GM12873 (cell line): Measurements from ENCODE around the gene SOX11.

ENCODE experiments used
- TF ChIP-seq, protein P1 (sequence below): IDR thresholded peaks from 2 replicates; pipeline ENCODE4 v1.5.1; 2012; ENCODE audit warnings: low read depth, mild to moderate bottlenecking, moderate library complexity, low read length, control low read depth; ENCODE audit not compliant: insufficient read depth; ENCODE audit errors: missing control alignments

Gene SOX11

DNA sequence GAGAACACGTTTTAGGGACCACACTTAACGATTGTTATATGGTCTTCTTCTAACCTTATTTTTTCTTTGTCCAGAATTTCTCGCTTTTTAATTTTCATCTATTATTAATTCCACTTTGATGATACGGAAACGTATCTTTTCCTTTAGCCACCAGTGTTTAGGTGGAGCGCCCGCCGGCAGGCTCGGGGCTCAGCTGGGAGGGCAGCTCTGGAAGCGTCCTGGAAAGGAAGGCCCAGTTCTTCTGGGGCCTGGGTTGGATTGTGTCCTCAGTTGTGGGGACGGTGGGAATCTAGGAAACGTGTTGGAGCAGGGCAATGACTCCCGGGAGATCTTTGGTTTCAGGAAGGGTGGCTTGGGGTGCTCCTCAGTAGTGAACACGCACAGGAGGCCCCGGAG is 19.4 kb upstream of the SOX11 start:
- TF ChIP-seq, protein P1, sequence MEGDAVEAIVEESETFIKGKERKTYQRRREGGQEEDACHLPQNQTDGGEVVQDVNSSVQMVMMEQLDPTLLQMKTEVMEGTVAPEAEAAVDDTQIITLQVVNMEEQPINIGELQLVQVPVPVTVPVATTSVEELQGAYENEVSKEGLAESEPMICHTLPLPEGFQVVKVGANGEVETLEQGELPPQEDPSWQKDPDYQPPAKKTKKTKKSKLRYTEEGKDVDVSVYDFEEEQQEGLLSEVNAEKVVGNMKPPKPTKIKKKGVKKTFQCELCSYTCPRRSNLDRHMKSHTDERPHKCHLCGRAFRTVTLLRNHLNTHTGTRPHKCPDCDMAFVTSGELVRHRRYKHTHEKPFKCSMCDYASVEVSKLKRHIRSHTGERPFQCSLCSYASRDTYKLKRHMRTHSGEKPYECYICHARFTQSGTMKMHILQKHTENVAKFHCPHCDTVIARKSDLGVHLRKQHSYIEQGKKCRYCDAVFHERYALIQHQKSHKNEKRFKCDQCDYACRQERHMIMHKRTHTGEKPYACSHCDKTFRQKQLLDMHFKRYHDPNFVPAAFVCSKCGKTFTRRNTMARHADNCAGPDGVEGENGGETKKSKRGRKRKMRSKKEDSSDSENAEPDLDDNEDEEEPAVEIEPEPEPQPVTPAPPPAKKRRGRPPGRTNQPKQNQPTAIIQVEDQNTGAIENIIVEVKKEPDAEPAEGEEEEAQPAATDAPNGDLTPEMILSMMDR, result no peak

DNA sequence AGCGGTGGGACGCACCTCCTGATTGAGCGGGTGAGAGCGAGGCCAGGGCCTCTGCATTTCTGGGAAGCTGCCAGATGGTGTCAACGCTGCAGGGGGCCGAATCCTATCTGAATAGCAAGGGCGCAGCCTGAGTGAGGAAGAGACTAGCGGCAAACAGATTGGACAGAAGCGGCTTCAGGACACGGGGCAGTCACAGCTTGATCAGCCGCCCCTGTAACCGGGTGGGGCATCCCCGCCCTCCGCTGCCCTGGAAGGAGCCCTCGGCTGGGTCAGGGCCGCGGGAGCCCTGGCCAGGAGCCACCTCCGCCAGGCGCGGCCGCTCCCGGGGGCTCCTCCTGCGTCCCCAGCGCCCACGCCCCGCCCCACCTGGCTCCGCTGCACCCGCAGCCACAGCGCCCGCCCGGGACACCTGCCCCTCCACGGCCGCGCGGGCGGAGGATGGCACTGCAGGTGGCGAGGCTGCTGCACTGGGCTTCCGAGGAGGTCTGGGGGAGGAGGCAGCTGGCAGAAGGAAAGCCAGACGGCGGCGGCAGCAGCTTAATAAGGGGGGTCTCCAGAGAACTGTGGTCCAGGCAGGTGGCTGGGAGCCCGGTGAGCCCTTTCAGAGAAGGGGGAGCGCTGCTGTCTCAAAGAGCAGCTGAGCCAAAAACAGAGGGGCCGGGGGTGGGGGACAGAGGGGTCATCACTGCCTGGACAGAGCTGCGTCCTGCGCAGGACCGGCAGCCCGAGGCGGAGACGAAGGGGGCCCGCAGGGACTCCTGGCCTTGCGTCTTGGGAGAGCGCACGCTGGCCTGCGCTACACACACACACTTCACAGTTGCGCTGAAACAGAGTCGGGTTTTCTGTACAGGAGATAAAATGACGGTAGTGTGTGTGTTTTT is 18.8 kb upstream of the SOX11 start:
- TF ChIP-seq, protein P1, result no peak

DNA sequence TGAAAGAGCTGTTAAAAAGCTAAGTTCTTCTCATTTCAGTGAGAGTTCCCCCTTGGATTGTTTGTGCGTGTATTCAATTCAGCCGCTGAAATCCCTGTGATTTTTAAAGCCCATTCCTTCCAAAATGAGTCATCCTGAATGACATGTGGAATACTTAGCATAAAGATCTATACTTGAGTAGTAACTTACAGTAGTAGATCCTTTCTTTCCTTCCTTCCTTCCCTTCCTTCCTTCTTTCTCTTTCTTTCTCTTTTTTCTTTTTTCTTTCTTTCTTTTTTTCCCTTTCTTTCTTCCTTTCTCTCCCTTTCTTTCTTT is 18.2 kb upstream of the SOX11 start:
- TF ChIP-seq, protein P1, result no peak

DNA sequence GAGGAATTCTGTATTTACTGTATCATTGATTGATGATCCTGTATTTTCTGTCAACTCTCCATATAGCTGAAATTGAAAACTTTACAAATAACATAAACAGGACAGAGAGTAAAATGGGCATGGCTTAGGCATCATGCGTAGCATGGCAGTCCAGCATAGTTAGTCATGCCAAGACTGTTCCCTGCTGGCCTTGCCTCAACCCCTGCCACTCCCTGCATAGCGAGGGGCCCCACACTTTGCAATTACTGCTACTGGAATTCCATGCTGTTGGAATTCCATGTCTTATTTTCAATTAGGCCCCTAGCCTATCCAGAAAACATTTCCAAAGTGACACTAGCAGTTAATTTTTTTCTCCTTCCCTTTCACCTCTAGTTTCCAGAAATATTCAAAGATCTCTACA is 15.1 kb upstream of the SOX11 start:
- TF ChIP-seq, protein P1, result no peak

DNA sequence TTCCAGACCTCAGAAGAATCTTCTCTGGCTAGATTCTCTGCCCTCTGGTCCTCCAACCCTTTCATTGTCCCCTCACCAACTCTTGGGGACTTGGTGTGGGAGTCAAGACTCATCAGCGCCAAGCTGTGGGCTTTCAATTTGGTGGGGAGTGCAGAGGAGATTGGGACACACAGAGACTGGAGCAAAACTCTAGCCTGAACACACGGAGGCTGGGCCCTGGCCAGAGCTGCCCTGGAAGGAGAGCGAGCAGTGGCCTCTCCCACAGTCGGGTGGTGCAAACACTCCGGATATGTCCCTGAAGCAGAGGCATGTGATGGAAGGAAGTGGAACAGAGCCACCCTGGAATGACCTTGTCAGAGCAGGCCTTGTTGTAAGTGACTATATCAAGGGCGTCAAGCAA is 8.7 kb upstream of the SOX11 start:
- TF ChIP-seq, protein P1, result no peak

DNA sequence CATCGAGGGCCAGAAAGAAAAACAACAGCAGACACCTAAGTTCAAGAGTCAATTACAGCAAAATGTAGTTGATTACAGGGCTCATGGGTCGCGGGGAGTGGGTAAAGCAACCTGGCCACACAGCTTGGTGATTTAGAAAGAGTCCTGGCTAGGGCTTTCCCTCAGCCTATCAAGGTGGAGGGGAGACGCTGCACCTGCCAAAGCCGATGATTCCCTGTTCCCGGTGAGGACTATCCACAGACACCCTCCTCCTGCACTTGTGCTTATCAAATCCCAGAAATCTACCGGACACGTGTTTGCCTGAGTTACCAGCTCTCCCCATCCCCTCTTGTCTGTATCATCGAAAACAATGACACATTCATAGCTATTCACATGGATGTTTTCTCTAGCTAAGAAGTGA is 7.0 kb upstream of the SOX11 start:
- TF ChIP-seq, protein P1, result no peak

DNA sequence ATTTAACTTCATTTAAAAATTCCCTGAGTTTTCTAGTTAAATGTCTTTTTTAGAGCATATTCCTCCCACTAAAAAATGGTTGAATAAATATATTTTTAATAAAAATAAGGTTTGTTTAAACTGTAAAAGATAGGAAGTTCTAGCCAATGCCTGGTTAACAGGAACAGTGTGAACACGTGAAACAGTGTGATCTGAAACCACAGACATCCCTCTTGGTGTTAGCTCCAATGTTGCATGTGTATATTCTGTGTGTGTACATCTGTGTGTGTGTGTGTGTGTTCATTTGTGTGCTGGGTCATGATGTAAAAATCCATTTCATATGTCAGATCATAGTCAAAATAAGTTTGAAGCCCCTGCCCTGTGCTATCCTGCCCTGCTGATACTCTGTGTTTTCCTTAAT is 6.1 kb upstream of the SOX11 start:
- TF ChIP-seq, protein P1, result no peak
